Amniotic epithelial cell (primary cell): ENCODE data around the gene ITPR1.

Source experiments
- DNase-seq: peaks from one replicate; pipeline ENCODE4 v3.0.0-alpha.2; 2010; ENCODE audit warnings: low read depth

The ITPR1 gene

DNA sequence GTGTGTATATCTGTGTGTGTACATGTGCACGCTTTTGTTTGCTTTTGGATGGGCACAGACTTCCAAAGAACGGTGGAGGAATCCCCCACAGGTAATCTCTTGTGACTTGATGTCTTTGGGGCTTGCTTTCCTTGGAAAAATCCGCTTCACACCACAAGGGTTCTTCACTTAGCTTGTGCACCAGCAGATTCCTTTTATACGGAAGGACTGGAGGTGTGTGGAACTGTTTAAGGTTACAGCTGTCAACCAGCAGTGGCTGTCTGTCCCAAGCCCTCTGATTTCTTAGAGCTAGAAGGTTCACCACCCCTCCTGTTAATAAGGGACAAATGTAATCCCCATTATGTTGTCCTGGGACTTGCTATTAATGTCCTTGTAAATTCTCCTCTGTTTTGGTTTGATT lies 193.5 kb downstream of the ITPR1 start:
- no peak for DNase-seq

GRCh38 chr3:4687167-4687566 lies 194.0 kb downstream of the ITPR1 start:
- peak; percentile 91 for DNase-seq

- no peak for DNase-seq
These were observed 194.4 kb downstream of the ITPR1 start for GRCh38 chr3:4687596-4687995.

- DNase-seq: peak; percentile 100
These were observed 195.3 kb downstream of the ITPR1 start for GRCh38 chr3:4688411-4688810.

GRCh38 chr3:4689021-4689420 lies 195.9 kb downstream of the ITPR1 start:
- peak; percentile 58 for DNase-seq

- no peak for DNase-seq
These were observed 197.1 kb downstream of the ITPR1 start for GRCh38 chr3:4690277-4690676.

- no peak for DNase-seq
These were observed 200.5 kb downstream of the ITPR1 start for GRCh38 chr3:4693620-4694019.

DNA sequence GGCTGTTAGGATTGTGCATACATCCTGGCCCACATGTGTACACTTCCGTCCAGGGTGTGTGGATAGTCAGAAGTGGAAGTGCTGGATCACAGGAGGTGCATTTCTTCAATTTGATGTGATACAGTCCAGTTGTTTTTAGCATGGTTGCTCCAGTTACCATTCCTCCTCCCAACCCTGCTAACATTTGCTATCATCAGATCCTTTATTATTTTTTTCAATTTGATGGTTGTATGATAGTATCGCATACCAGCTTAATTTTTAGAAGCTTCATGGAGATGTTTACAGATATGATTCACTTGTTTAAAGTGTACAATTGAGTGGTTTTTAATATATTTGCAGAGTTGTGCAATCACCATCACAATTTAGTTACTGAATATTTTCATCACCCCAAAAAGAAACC lies 202.7 kb downstream of the ITPR1 start:
- DNase-seq: peak; percentile 35

DNA sequence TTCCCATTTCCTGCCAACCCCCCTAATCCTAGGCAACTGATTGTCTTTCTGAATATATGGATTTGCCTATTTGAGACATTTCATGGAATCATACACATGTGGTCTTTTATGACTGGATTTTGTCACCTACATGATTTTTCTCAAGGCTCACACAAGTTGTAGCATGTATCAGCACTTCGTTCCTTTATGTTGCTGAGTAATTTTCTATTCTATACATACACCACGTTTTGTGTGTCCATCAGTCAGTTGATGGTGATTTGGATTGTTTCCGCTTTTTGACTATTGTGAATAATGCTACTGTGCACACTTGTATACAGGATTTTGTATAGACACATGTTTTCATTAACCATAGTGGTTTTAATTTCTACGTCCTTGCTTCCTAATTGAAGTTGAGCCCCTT lies 203.1 kb downstream of the ITPR1 start:
- DNase-seq: no peak

DNA sequence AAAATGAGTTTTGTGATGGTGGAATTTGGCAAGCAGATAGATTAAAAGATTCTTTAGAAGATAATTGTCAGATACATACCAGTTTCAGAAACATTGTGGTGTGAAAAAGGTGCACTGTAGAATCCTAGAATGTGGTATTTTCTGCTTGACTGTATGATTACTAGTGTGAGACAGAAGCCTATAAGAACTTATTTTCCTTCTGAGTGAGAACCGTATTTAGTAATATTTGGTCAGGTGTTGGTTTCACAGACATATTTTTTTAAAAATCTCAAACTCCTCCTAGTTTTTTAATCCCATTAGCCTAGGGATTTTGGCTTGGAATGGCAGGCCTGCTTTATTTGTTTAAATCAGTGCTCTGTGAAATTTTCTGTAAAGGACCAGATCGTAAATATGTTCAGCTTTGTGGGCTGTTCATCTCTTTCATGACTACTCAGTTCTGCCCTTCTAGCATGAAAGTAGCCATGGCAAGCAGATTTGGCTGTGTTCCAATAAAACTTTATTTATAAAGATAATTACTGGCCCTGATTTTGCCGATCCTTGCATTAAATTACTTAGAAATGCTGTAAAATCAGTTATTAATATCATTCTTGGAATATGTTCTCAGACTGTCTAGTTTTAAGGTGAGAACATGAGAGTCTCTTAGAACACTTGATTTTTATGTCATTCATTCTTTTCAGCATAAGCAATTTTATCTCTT lies 205.1 kb downstream of the ITPR1 start:
- DNase-seq: no peak

DNA sequence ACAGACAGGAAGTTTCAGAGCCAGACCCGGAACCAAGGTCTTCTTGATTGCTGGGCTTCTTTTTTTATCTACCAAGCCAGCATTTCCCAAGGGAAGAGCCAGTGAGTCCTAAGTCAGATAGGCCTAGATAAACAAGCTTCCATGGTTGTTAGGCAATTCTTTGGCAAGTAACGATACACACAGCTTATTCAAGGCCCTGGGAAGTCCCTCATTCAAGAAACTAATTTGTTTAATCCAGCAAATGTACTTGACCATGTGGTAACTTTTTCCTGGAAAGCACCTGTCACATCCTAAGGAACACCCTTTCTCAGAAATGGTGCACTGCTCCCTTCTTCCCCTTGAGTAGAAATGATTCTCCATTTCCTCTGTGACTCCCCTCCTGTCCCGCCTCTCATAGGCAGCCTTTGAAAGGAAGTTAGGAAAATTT lies 209.9 kb downstream of the ITPR1 start:
- DNase-seq: peak; percentile 93

GRCh38 chr3:4704552-4704951 lies 211.4 kb downstream of the ITPR1 start:
- DNase-seq: no peak

GRCh38 chr3:4707324-4707723 lies 214.2 kb downstream of the ITPR1 start:
- DNase-seq: no peak

- no peak for DNase-seq
These were observed 215.1 kb downstream of the ITPR1 start for GRCh38 chr3:4708230-4708629.

GRCh38 chr3:4709341-4709740 lies 216.2 kb downstream of the ITPR1 start:
- DNase-seq: peak; percentile 89

DNA sequence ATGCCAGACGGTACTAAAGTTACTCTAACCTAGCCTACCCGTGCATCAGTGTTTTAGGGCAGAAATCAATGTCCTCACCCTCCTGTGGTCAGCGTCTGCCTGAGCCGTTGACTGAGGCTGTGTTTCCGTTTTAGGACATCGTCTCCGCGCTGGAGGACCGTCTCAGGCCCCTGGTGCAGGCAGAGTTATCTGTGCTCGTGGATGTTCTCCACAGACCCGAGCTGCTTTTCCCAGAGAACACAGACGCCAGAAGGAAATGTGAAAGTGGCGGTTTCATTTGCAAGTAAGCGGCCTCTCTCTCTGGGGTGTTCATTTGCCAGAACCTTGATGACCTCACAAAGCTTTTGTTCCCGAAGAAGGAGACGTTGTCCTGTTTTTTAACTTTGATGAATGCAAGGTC lies 217.0 kb downstream of the ITPR1 start:
- no peak for DNase-seq

DNA sequence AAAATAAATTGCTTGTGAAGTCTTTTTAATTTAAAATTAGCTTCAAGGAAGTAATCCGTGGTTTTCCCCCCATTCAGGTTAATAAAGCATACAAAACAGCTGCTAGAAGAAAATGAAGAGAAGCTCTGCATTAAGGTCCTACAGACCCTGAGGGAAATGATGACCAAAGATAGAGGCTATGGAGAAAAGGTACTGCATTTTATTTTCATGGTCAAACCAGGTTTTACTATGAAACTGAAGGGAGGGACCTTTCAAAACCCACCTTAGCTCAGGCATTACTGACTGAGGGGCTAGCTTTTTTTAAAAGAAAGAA lies 218.5 kb downstream of the ITPR1 start:
- no peak for DNase-seq

GRCh38 chr3:4712109-4712508 lies 219.0 kb downstream of the ITPR1 start:
- peak; percentile 99 for DNase-seq

- no peak for DNase-seq
These were observed 220.9 kb downstream of the ITPR1 start for GRCh38 chr3:4714045-4714444.

DNA sequence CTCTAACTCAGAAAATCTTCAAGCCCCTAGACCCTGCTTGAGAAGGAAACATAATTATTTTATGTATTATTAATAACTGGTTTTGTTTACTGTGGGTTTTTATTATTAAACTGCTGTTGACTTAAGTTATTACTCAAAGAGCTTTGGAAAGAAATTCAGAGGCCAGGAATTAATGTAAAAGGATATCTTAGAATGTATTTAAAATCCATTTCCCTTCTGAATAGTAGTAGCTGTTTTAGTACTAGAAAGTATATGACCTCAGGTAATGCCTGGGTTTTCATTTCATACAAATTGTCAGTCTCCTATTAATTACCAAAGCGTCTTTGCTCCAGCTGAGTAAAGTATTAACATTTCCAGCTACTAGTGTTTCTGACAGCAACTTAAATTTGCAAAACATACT lies 223.1 kb downstream of the ITPR1 start:
- DNase-seq: no peak

DNA sequence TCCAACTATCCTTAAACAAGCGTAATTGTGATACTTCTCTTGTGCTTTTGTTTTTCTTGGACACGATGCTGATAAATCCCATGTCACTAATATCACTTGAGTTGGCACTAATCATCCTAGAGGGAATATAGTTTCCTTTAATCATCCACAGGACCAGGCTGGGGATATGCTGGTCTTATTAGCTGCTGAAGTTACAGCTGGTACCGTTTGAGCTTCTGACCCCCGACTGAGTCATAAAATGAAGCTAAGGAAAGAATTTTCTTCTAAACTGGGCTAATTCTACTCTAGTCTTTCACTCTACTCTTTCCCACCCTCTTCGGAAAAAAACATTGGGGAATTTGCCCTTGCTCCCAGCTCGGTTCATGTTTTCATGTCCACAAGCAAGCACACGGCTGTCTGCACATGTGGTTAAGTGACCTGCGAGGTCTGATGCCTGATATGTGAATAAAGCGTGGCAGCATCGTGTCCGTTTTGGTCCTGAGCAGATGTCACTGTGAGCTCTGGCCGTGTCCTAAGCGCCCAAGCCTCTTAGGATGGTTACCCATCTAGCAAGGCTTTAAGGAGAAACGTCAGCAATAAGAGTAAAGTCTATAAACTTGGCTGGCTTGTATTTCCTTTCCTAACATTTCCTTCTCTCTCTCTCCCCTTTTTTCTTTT lies 223.7 kb downstream of the ITPR1 start:
- DNase-seq: no peak

DNA sequence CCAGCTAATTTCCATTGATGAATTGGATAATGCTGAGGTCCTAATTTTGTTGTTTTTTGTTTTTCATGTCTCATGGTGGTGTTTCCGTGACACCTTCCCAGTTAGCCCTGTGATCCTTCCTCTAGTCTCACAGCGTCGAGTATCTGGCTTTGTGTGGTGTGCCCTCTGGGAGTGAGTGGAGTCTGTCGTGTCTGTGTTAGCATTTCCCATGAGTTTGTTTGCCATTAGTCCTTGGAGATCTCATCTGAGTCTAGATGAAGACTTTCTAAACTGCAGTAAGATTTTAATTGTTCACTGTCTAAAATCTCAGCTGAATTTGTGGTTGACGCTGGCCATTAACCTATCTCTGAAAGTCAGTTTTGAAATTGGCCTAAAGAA lies 224.2 kb downstream of the ITPR1 start:
- no peak for DNase-seq

DNA sequence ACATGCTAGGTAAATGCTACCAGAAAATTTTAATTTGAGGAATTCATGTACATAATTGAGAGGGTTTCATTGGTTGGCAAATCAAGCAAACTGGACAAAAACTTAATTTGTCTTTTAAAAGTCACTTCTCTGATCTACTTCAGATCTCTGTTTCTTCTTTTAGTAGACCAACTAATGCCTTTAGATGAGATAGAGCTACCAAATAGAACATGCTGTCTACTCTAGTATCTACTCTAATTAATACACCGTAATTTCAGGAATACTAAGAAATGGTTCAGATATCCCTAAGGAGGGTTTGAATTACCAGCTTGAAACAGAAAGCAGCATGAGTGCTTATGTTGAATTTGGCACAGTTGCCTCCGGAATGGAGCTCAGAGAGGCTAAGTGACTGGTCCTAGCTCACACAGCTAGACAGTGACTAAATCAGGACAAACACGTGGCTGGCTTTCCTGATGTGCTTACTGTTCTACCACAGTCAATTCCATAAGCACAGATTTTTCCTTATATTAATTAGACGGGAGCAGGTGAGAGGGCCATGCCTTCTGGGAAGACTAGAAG lies 225.1 kb downstream of the ITPR1 start:
- no peak for DNase-seq

DNA sequence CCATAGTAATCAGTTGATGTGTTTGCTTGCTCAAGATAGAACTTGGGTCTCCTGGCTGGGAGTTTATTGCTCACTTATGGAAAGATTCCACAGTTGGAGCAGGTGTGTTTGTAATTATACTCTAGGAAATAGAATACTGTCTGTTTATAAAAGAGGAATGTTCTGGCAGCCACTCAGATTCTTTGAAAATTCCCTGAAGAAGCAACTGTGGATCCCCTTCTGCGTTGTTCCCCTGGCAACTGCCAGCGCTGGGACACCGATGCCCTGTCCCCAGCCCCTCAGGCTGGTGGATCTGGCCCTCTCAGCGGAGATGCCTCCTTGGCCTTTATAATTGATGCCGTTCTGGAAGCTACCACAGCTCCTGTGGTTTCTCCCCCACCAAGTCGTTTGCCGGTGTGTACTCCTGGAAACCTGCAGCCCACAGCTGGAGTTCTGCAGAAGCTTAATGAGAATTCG lies 225.9 kb downstream of the ITPR1 start:
- peak; percentile 24 for DNase-seq
